Measurements from ENCODE around the gene WBP1L. TPM values are rescaled to one million over a fixed set of nuclear protein-coding genes. Genes with fewer than 3 reads are reported as not detected.

The WBP1L gene
- 39.2 and 43.9 TPM in 2 replicates for total RNA-seq

GRCh38 chr10:102743588-102744373, at the start of gene WBP1L:
Gene WBP1L (plus strand): TSS chr10:102743948. CDS start chr10:102744054, 106 bp downstream.

GRCh38 chr10:102713814-102714620, 29.7 kb upstream of the WBP1L start, which contains the start of gene ARL3:
Gene ARL3 (minus strand): TSS chr10:102714397. CDS start chr10:102714275, 122 bp downstream.

GRCh38 chr10:102714621-102715455, 28.9 kb upstream of the WBP1L start, which contains the start of gene SFXN2:
Gene SFXN2 (plus strand): TSS chr10:102714636. CDS start chr10:102726637, 12,001 bp downstream.

GRCh38 chr10:102837230-102837721, 93.5 kb downstream of the WBP1L start, which contains the start of gene CYP17A1:
Gene CYP17A1 (minus strand): TSS chr10:102837413. CDS start chr10:102837361, 52 bp downstream.

Other genes with a start within 250 kb of the WBP1L start
- gene ACTR1A, start 241.2 kb upstream of the WBP1L start, total RNA-seq, result 148 and 157 TPM in 2 replicates
- gene SUFU, start 240.0 kb upstream of the WBP1L start, total RNA-seq, result 3.3 and 4.3 TPM in 2 replicates
- gene TRIM8, start 99.5 kb upstream of the WBP1L start, total RNA-seq, result 61.3 and 82.2 TPM in 2 replicates
- gene ARL3, start 29.6 kb upstream of the WBP1L start, total RNA-seq, result 6.1 and 6.6 TPM in 2 replicates
- 2.7 and 6.4 TPM in 2 replicates for gene SFXN2, start 29.3 kb upstream of the WBP1L start, total RNA-seq
- not detected in 2 replicates for gene CYP17A1, start 93.5 kb downstream of the WBP1L start, total RNA-seq
- gene BORCS7, start 110.3 kb downstream of the WBP1L start, total RNA-seq, result 13.1 and 13.9 TPM in 2 replicates
- 0.09 and 1.5 TPM in 2 replicates for gene AS3MT, start 125.5 kb downstream of the WBP1L start, total RNA-seq
- 2.9 and 3.9 TPM in 2 replicates for gene CNNM2, start 174.3 kb downstream of the WBP1L start, total RNA-seq

All from endothelial cell of coronary artery (primary cell).